CD4-positive, CD25-positive, alpha-beta regulatory T cell (primary cell): ENCODE measurements around the gene TRPM4. TPM values are rescaled to one million over a fixed set of nuclear protein-coding genes. Genes with fewer than 3 reads are reported as not detected.
A peak's percentile ranks its signal among the peaks of the same experiment; 100 is the strongest.

Source experiments
- ATAC-seq, 2 donors: fragments of 150-1000 bp; cut with Tn5 transposase; one replicate each; pipeline ENCODE4 v1.10.0; 2021; ENCODE audit warnings: low read depth in 2 of 2, moderate number of reproducible peaks in 2 of 2, moderate library complexity in 1 of 2
- DNase-seq, 3 donors: peaks; one replicate each; pipeline versions ENCODE4 v3.0.0 to v3.0.0-alpha.2; 2012 to 2022; ENCODE audit warnings: mixed read lengths in 1 of 3
- H3K27ac ChIP-seq: one replicate; pipeline ENCODE4 v1.7.0; 2013; ENCODE audit warnings: mild to moderate bottlenecking, low read length; ENCODE audit not compliant: insufficient read depth, poor library complexity, severe bottlenecking
- H3K27me3 ChIP-seq: one replicate; pipeline ENCODE4 v1.7.0; 2013; ENCODE audit warnings: low read length; ENCODE audit not compliant: control insufficient read depth, insufficient read depth
- H3K36me3 ChIP-seq: one replicate; pipeline ENCODE4 v1.7.0; 2013; ENCODE audit warnings: mild to moderate bottlenecking, low read length, moderate library complexity; ENCODE audit not compliant: control insufficient read depth, insufficient read depth
- H3K4me1 ChIP-seq: 2 replicates; pipeline ENCODE4 v1.7.0; 2013; ENCODE audit warnings: mild to moderate bottlenecking, low read length; ENCODE audit not compliant: insufficient read depth, control insufficient read depth, poor library complexity, severe bottlenecking
- H3K4me3 ChIP-seq: one replicate; pipeline ENCODE4 v1.7.0; 2013; ENCODE audit warnings: low read depth, mild to moderate bottlenecking, low read length, moderate library complexity
- H3K9me3 ChIP-seq, 2 experiments: 1 replicate in 1 of 2; 2 replicates in 1 of 2; pipeline ENCODE4 v1.7.0; 2013; ENCODE audit warnings: low read length in 2 of 2, mild to moderate bottlenecking in 1 of 2, moderate library complexity in 1 of 2; ENCODE audit not compliant: control insufficient read depth in 2 of 2
- H3K27ac Mint-ChIP-seq, 3 donors: one replicate each; pipeline ENCODE4 v1.8.0; 2020 to 2022; ENCODE audit warnings: mild to moderate bottlenecking in 3 of 3, mixed read lengths in 3 of 3, moderate library complexity in 2 of 3
- H3K27me3 Mint-ChIP-seq: one replicate; pipeline ENCODE4 v1.8.0; 2022; ENCODE audit warnings: mild to moderate bottlenecking, mixed read lengths
- H3K36me3 Mint-ChIP-seq: one replicate; pipeline ENCODE4 v1.8.0; 2020; ENCODE audit warnings: mixed read lengths
- H3K4me1 Mint-ChIP-seq, 4 donors: one replicate each; pipeline ENCODE4 v1.8.0; 2020 to 2022; ENCODE audit warnings: mixed read lengths in 4 of 4, mild to moderate bottlenecking in 1 of 4
- H3K4me3 Mint-ChIP-seq, 4 donors: one replicate each; pipeline ENCODE4 v1.8.0; 2020 to 2022; ENCODE audit warnings: mild to moderate bottlenecking in 4 of 4, mixed read lengths in 4 of 4, moderate library complexity in 3 of 4
- H3K9me3 Mint-ChIP-seq, 7 donors: one replicate each; pipeline ENCODE4 v1.8.0; 2020 to 2022; ENCODE audit warnings: mixed read lengths in 7 of 7, mild to moderate bottlenecking in 3 of 7, moderate library complexity in 2 of 7
- polyA plus RNA-seq, 4 donors: library from polyadenylated mRNA; unstranded; fragments of 300-500 nt; fragmentation: Illumina TruSeq; gene quantifications; one replicate each; pipeline ENCODE4 v1.2.3, GENCODE V29; 2021
- total RNA-seq: library from RNA; stranded (reverse); gene quantifications from one replicate; pipeline ENCODE4 v1.2.3, GENCODE V29; 2022

Gene TRPM4
- total and polyA plus RNA-seq, 5 donors from 2014 or later: not detected

DNA sequence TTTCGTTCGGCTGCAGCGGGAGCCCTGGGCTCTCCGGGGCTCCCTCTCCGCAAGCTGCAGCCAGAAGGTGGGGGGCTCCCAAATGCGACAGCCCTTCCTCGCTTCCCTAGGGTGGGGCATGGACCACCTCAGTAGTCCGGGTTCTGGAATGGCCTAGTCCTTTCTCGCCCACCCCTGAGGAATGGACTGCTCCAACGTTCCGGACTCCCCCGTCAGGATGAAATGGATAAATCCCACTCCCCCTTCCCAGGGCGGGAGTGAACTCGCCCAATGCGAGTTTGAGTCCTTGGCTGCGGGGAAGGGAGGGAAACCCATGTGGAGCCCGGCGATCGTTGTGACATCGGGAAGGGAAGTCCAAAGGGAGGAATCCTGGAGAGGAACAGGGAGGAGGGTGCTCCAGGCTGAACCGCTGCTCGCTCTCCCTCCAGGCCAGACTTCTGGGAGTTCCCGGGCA is 7.9 kb upstream of the TRPM4 start:
- Mint-ChIP-seq H3K9me3 (peaks cover 0 to 7% (median 5%) of the 10 kb centered on the region in 7 donors), H3K36me3 (peaks cover 3% of the 10 kb centered on the region), H3K27me3 (peaks cover 92% of the 10 kb centered on the region), H3K4me3 (peak overlapping the region; percentile 48 to 82 (median 77)), H3K4me1 (peaks cover 0 to 53% (median 25%) of the 10 kb centered on the region in 4 donors), H3K27ac (no peak overlapping the region)
- H3K4me3 ChIP-seq: peak overlapping the region; percentile 32
- H3K27me3 ChIP-seq: peaks cover 20% of the 10 kb centered on the region
- no peak overlapping the region for H3K27ac ChIP-seq
- ATAC-seq: no peak
- peaks cover 41% of the 10 kb centered on the region for H3K4me1 ChIP-seq
- H3K9me3 ChIP-seq: peaks cover 0 to 12% of the 10 kb centered on the region in 2 experiments
- no peak for DNase-seq
- no peaks in the 10 kb centered on the region for H3K36me3 ChIP-seq

DNA sequence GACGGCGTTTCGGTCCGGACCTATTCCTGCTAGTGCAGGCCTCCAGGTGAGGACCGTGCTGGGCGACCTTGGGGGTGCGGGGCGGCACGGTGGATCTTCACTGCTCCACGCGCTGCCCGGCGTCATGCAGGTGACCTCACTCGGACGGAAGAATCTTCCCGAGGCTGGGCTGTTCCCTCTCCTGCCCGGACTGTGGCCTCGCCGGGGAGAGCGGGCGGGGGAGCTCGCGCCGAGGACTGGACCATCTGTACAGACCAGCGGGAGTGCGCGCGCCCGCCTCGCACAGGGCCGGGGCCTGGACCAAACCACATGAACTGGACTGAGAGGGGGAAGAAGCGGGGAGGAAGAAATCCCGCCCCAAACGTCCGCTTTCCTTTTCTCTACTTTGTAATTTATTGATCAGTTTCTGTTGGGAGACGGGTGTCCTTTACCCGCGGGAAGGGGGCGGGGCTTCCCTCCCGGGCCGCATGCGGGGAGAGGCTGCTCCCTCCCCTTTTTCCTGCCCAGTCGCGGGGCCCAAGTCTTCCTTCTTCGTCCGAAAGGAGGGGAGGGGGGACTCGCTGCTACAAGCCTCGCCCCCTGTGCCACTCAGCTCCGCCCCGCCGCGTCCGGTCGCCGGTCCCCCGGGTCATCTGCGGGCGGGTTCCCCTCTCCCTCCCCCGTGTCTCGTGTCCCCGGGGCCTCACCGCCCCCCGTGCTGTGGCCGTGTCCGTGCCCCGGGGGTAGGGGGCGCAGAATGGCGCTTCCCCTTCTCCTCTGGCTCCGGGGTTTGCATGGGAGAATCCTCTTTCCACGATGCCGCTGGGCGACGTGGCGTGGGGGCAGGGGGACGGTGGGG is 7.3 kb upstream of the TRPM4 start:
- no peak overlapping the region for H3K27ac Mint-ChIP-seq
- peaks cover 0 to 53% (median 24%) of the 10 kb centered on the region in 4 donors for H3K4me1 Mint-ChIP-seq
- H3K27me3 ChIP-seq: peaks cover 20% of the 10 kb centered on the region

DNA sequence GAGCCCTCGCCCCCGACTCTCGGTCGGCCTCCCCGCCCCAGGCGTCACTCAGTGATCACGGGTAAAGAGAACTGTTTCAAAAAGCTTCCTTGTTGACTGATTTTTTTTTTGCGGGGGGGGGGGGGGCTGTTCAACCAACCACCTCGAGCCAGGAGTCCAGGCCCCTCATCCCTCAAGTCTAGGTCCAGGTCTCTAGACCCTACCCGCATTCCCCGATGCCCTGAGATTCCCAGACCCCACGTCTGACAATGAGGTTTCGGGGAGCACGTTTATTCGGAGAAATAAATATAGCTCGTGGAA is 6.7 kb upstream of the TRPM4 start:
- peaks cover 35% of the 10 kb centered on the region for H3K4me1 ChIP-seq
- no peak overlapping the region for H3K27ac ChIP-seq
- H3K36me3 ChIP-seq: no peaks in the 10 kb centered on the region
- no peak for ATAC-seq
- peak overlapping the region; percentile 52 to 79 (median 66) for H3K4me3 Mint-ChIP-seq
- H3K4me1 Mint-ChIP-seq: peaks cover 0 to 49% (median 19%) of the 10 kb centered on the region in 4 donors
- DNase-seq: no peak
- peaks cover 88% of the 10 kb centered on the region for H3K27me3 Mint-ChIP-seq
- H3K4me3 ChIP-seq: no peak overlapping the region
- no peak overlapping the region for H3K27ac Mint-ChIP-seq
- no peaks in the 10 kb centered on the region for H3K36me3 Mint-ChIP-seq
- H3K9me3 ChIP-seq: peaks cover 0 to 12% of the 10 kb centered on the region in 2 experiments
- H3K9me3 Mint-ChIP-seq: peaks cover 0 to 9% (median 5%) of the 10 kb centered on the region in 7 donors
- peaks cover 20% of the 10 kb centered on the region for H3K27me3 ChIP-seq

More for the DNA sequence above, 7.3 kb upstream of the TRPM4 start:
- Mint-ChIP-seq H3K36me3 (peaks cover 3% of the 10 kb centered on the region), H3K9me3 (peaks cover 0 to 9% (median 5%) of the 10 kb centered on the region in 7 donors), H3K4me3 (peak overlapping the region; percentile 48 to 82 (median 77)), H3K27me3 (peaks cover 91% of the 10 kb centered on the region)
- peaks cover 0 to 12% of the 10 kb centered on the region in 2 experiments for H3K9me3 ChIP-seq
- no peak for ATAC-seq
- H3K4me3 ChIP-seq: peak overlapping the region; percentile 48
- no peaks in the 10 kb centered on the region for H3K36me3 ChIP-seq
- DNase-seq: peak in 2 of 3 donors; percentile 35 to 44
- no peak overlapping the region for H3K27ac ChIP-seq
- H3K4me1 ChIP-seq: peaks cover 41% of the 10 kb centered on the region

DNA sequence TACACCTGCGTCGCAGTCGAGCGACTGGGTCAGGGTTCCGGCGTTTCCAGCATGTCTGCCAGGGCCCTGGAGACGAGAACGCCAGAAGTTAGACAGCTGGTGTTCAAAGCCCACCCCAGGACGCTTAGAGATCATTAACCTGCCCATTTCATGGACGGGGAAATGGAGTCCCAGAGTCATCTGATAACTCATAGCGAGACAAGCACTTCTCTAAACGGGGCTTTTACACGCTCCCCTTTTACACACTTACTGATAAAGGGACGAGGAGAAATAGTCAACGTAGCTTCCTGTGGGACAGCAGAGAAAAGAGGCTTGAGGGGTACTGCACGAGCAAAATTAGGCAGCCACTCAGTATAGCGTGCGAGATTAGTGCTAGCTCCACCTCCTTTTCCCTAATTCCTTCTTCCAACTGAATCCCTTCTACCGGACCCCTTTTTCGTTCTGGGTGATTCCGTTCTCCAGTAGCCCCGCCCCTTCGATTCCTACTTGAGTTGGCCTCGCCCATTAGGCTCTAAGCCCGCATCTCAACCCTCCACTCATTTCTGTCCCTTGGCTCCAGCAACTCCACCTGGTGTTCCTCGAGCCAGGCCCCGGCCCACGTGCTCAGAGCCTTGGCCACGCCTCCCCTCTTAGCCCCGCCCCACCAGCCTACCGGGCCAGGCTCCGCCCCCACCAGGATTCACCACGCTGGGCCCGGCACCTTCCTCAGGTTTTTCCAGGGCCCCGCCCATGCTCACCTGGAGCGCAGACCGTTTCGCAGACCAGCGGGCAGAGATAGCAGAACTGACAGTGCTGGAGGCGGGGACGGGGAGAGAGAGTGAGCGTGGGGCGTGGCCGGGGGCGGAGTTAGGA is 6.1 kb upstream of the TRPM4 start:
- ATAC-seq (no peak), DNase-seq (peak in 1 of 3 donors; percentile 32)
- Mint-ChIP-seq H3K27me3 (peaks cover 86% of the 10 kb centered on the region), H3K9me3 (peaks cover 0 to 9% (median 5%) of the 10 kb centered on the region in 7 donors), H3K36me3 (no peaks in the 10 kb centered on the region), H3K4me3 (peak overlapping the region; percentile 56 to 79 (median 66)), H3K4me1 (peaks cover 0 to 43% (median 19%) of the 10 kb centered on the region in 4 donors), H3K27ac (no peak overlapping the region)
- H3K27ac ChIP-seq: no peak overlapping the region
- peak overlapping the region; percentile 1 for H3K4me3 ChIP-seq
- H3K36me3 ChIP-seq: no peaks in the 10 kb centered on the region
- H3K9me3 ChIP-seq: peaks cover 0 to 12% of the 10 kb centered on the region in 2 experiments
- peaks cover 20% of the 10 kb centered on the region for H3K27me3 ChIP-seq
- peaks cover 31% of the 10 kb centered on the region for H3K4me1 ChIP-seq

DNA sequence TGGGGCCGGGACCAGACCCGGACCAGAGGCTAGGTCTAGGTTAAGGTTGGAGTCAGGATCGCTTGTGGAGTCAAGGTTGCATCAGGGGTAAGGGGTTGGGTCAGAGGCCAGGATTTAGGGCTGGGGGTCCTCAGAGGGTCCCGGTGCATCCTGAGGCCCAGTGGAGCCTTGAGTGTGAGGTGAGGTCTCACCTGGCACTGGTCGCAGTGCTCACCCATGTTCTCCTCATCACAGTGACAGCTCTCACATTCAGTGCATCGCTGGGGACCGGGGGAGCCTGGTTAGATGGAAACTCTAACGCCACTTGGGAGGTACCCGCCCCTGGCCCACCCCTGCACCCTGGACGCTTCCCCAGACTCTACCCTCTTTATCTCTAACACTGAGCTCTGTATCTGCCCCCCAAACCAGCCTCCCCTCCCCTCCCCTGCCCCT is 5.5 kb upstream of the TRPM4 start:
- ATAC-seq (no peak), DNase-seq (no peak)
- Mint-ChIP-seq H3K9me3 (peaks cover 0 to 9% (median 5%) of the 10 kb centered on the region in 7 donors), H3K4me3 (peak overlapping the region in 1 of 4 donors; percentile 79), H3K36me3 (no peaks in the 10 kb centered on the region), H3K4me1 (peaks cover 0 to 43% (median 19%) of the 10 kb centered on the region in 4 donors), H3K27me3 (peaks cover 79% of the 10 kb centered on the region), H3K27ac (no peak overlapping the region)
- Histone ChIP-seq H3K27me3 (peaks cover 17% of the 10 kb centered on the region), H3K4me3 (no peak overlapping the region), H3K4me1 (peaks cover 31% of the 10 kb centered on the region), H3K36me3 (no peaks in the 10 kb centered on the region), H3K27ac (no peak overlapping the region), H3K9me3 (peaks cover 0 to 12% of the 10 kb centered on the region in 2 experiments)

DNA sequence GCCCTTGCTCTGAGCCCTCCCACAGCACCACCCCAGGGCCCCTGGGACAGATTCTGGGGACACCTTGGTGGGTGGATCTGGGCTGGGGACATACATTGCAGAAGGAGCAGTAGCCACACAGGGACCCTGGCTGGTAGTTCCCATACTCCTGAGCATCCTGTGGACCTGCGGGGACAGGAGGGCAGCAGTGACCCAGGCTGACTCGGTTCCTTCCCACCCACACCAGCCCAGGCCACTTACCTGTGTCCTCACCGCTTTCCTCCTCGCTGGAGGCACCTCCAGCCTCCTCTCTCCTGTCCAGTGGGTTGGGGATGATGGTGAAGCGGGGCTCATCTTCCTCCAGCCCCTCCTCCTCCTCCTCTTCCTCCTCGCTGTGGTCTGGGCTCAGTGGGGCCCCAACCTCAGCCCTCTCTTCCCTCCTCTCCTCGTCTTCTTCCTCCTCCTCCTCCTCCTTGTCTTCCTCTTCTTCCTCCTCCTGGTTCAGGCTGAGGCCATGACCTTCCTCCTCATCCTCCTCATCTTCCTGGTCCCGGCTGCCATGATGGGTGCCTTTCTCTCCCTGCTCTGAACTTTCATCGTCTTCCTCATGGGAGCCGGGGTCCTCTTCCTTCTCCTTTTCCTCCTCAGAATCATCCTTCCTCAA is 4.3 kb upstream of the TRPM4 start:
- Mint-ChIP-seq H3K27me3 (peaks cover 71% of the 10 kb centered on the region), H3K9me3 (peaks cover 0 to 11% (median 5%) of the 10 kb centered on the region in 7 donors), H3K36me3 (no peaks in the 10 kb centered on the region), H3K4me1 (peaks cover 0 to 44% (median 19%) of the 10 kb centered on the region in 4 donors), H3K27ac (no peak overlapping the region), H3K4me3 (peak overlapping the region in 1 of 4 donors; percentile 32)
- Histone ChIP-seq H3K36me3 (no peaks in the 10 kb centered on the region), H3K27ac (no peak overlapping the region), H3K27me3 (peaks cover 15% of the 10 kb centered on the region), H3K4me3 (no peak overlapping the region), H3K9me3 (peaks cover 0 to 12% of the 10 kb centered on the region in 2 experiments), H3K4me1 (peaks cover 36% of the 10 kb centered on the region)
- no peak for ATAC-seq
- no peak for DNase-seq

DNA sequence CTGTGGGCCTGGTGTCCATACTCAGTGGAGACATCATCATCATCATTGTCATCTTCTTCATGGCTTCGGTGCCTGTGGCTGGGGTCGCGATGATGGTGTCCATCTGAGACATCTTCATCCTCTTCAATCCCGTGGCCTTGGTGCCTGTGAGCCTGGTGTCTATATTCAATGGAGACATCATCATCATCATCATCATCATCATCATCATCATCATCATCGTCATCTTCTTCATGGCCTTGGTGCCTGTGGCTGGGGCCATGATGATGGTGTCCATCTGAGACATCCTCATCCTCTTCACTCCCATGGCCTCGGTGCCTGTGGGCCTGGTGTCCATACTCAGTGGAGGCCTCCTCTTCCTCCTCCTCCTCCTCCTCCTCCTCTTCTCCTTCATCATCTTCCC is 3.3 kb upstream of the TRPM4 start:
- ATAC-seq: no peak
- peak overlapping the region in 1 of 3 donors; percentile 15 for H3K27ac Mint-ChIP-seq
- no peak overlapping the region for H3K27ac ChIP-seq

More for the DNA sequence above, 3.3 kb upstream of the TRPM4 start:
- DNase-seq: no peak
- H3K9me3 ChIP-seq: peaks cover 0 to 11% of the 10 kb centered on the region in 2 experiments
- peaks cover 33% of the 10 kb centered on the region for H3K4me1 ChIP-seq
- Mint-ChIP-seq H3K27me3 (peaks cover 71% of the 10 kb centered on the region), H3K4me1 (peaks cover 0 to 39% (median 16%) of the 10 kb centered on the region in 4 donors), H3K4me3 (peak overlapping the region in 1 of 4 donors; percentile 72), H3K9me3 (peaks cover 0 to 13% (median 5%) of the 10 kb centered on the region in 7 donors), H3K36me3 (no peaks in the 10 kb centered on the region)
- H3K36me3 ChIP-seq: no peaks in the 10 kb centered on the region
- H3K4me3 ChIP-seq: no peak overlapping the region
- peaks cover 15% of the 10 kb centered on the region for H3K27me3 ChIP-seq
